ENCODE results near the gene OGFOD1.
"Not testable (repeated sequence)": the region's sequence is repeated elsewhere in the genome, so short reads cannot be mapped to it uniquely, and the experiment has no call there.

Gene OGFOD1

DNA sequence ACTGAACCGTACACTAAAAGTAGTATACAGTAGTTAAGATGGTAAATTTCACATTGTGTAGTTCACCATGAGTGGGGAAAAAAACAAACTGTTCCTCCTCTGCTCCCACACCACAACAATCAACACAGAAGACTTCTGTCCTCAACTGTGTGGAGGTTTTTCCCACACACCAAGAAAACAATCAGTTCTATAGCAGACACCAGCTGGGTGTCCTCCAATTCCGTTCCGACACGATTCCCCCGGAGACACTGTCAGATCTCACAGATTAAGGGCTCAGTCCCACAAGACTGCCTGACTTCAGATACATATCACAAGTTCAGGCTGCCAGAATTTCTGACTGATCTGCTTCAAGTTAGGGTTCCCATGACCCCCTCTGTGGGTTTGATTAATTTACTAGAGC, 36.7 kb downstream of the OGFOD1 start:
- no peaks in the 10 kb centered on the region for H3K27me3 ChIP-seq (ENCODE audit: insufficient read depth, low read length)
- H3K36me3 ChIP-seq (ENCODE audit: insufficient read depth, low read depth, low read length) = no peaks in the 10 kb centered on the region
- no peak overlapping the region for H3K9ac ChIP-seq (ENCODE audit: low read depth, low read length)
- no peaks in the 10 kb centered on the region for H3K9me3 ChIP-seq (ENCODE audit: insufficient read depth, low read depth, low read length)
- H3K27ac ChIP-seq (ENCODE audit: low read length) = no peak overlapping the region
- H3K4me1 ChIP-seq (ENCODE audit: insufficient read depth, low read length) = no peaks in the 10 kb centered on the region
- no peak overlapping the region for H3K4me3 ChIP-seq (ENCODE audit: low read length)

GRCh38 chr16:56488868-56489267, 37.5 kb downstream of the OGFOD1 start:
- H3K27me3 ChIP-seq (ENCODE audit: insufficient read depth, low read length); H3K27ac ChIP-seq (ENCODE audit: low read length); H3K4me1 ChIP-seq (ENCODE audit: insufficient read depth, low read length); H3K9ac ChIP-seq (ENCODE audit: low read depth, low read length); H3K9me3 ChIP-seq (ENCODE audit: insufficient read depth, low read depth, low read length); H3K4me3 ChIP-seq (ENCODE audit: low read length); H3K36me3 ChIP-seq (ENCODE audit: insufficient read depth, low read depth, low read length): not testable (repeated sequence)

DNA sequence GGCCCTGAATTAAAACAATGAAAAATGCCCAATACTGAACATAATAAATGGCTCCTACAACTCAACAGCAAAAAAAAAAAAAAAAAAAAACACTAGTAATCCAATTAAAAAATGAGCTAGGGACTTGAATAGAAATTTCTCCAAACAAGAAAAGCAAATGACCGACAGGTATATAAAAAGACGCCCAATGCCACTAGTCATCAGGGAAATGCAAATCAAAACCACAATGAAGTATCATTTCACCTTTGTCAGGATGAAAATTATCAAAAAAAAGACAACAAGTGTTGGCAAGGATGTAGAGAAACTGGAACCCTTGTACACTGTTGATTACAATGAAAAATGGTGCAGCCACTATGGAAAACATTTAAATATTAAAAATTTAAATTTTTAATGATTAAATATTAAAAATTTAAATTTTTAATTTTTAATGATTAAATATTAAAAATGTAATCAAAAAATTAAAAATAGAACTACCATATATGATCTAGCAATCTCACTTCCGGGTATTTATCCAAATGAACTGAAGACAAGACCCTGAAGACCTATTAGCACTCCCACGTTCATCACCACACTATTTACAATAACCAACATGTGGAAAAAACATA, 40.4 kb downstream of the OGFOD1 start:
- no peak overlapping the region for H3K4me3 ChIP-seq (ENCODE audit: low read length)
- no peak overlapping the region for H3K9ac ChIP-seq (ENCODE audit: low read depth, low read length)
- H3K27ac ChIP-seq (ENCODE audit: low read length) = no peak overlapping the region
- H3K27me3 ChIP-seq (ENCODE audit: insufficient read depth, low read length) = no peaks in the 10 kb centered on the region
- no peaks in the 10 kb centered on the region for H3K4me1 ChIP-seq (ENCODE audit: insufficient read depth, low read length)
- no peaks in the 10 kb centered on the region for H3K9me3 ChIP-seq (ENCODE audit: insufficient read depth, low read depth, low read length)
- no peaks in the 10 kb centered on the region for H3K36me3 ChIP-seq (ENCODE audit: insufficient read depth, low read depth, low read length)

GRCh38 chr16:56493126-56493525, 41.8 kb downstream of the OGFOD1 start:
- Histone ChIP-seq H3K27ac (ENCODE audit: low read length) (no peak overlapping the region), H3K36me3 (ENCODE audit: insufficient read depth, low read depth, low read length) (no peaks in the 10 kb centered on the region), H3K9me3 (ENCODE audit: insufficient read depth, low read depth, low read length) (no peaks in the 10 kb centered on the region), H3K4me1 (ENCODE audit: insufficient read depth, low read length) (no peaks in the 10 kb centered on the region), H3K9ac (ENCODE audit: low read depth, low read length) (no peak overlapping the region), H3K4me3 (ENCODE audit: low read length) (no peak overlapping the region), H3K27me3 (ENCODE audit: insufficient read depth, low read length) (no peaks in the 10 kb centered on the region)

DNA sequence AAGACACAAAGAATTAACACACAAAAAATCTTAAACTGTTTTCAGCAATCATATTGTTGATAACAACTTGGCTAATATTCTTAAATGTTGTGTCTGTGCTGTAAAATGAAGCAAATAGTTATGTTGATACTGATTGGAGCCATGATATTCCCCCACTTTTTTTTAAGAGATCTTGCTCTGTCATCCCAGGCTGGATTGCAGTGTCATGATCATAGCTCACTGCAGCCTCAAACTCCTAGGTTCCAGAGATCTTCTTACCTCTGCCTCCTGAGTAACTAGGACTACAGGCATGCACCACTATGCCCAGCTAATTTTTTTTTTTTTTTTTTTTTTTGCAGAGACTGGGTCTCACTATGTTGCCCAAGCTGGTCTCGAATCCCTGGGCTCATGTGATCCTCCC, 42.5 kb downstream of the OGFOD1 start:
- Histone ChIP-seq H3K4me3 (ENCODE audit: low read length) (no peak overlapping the region), H3K27me3 (ENCODE audit: insufficient read depth, low read length) (no peaks in the 10 kb centered on the region), H3K36me3 (ENCODE audit: insufficient read depth, low read depth, low read length) (no peaks in the 10 kb centered on the region), H3K9me3 (ENCODE audit: insufficient read depth, low read depth, low read length) (no peaks in the 10 kb centered on the region), H3K27ac (ENCODE audit: low read length) (no peak overlapping the region), H3K9ac (ENCODE audit: low read depth, low read length) (no peak overlapping the region), H3K4me1 (ENCODE audit: insufficient read depth, low read length) (no peaks in the 10 kb centered on the region)

- Histone ChIP-seq H3K36me3 (ENCODE audit: insufficient read depth, low read depth, low read length) (0 out of 2 replicates have a peak, but pooled peaks cover 12% of the 10 kb centered on the region), H3K27me3 (ENCODE audit: insufficient read depth, low read length) (no peaks in the 10 kb centered on the region), H3K27ac (ENCODE audit: low read length) (no peak overlapping the region), H3K9ac (ENCODE audit: low read depth, low read length) (no peak overlapping the region; the same call in 1 of the 2 replicates), H3K9me3 (ENCODE audit: insufficient read depth, low read depth, low read length) (no peaks in the 10 kb centered on the region), H3K4me3 (ENCODE audit: low read length) (no peak overlapping the region), H3K4me1 (ENCODE audit: insufficient read depth, low read length) (no peaks in the 10 kb centered on the region)
Measured at GRCh38 chr16:56505181-56505580, 53.8 kb downstream of the OGFOD1 start.

GRCh38 chr16:56506941-56507340, 55.6 kb downstream of the OGFOD1 start:
- Histone ChIP-seq H3K9me3 (ENCODE audit: insufficient read depth, low read depth, low read length) (no peaks in the 10 kb centered on the region), H3K36me3 (ENCODE audit: insufficient read depth, low read depth, low read length) (0 out of 2 replicates have a peak, but pooled peaks cover 6% of the 10 kb centered on the region), H3K4me1 (ENCODE audit: insufficient read depth, low read length) (no peaks in the 10 kb centered on the region), H3K27ac (ENCODE audit: low read length) (no peak overlapping the region), H3K9ac (ENCODE audit: low read depth, low read length) (no peak overlapping the region), H3K27me3 (ENCODE audit: insufficient read depth, low read length) (no peaks in the 10 kb centered on the region), H3K4me3 (ENCODE audit: low read length) (no peak overlapping the region)

DNA sequence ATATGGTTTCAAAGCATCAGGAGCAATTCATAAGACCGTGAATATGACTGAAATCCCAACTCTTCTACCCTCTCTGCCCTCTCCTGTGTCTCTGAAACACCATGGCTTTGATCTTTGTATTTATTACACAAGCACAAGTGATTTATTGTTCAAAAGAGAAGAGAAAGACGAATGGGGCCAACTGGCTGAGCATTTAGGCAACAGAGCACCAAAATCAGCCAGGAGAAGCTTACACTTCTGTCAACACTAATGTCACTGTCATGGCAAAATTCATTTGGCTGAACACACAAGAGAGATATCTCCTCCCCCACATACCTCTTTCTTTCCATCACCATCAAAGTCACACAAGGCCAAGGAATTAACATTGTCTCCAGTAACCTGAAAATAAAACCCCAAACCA, 59.2 kb downstream of the OGFOD1 start:
- Histone ChIP-seq H3K4me3 (ENCODE audit: low read length) (no peak overlapping the region), H3K4me1 (ENCODE audit: insufficient read depth, low read length) (no peaks in the 10 kb centered on the region), H3K36me3 (ENCODE audit: insufficient read depth, low read depth, low read length) (0 out of 2 replicates have a peak, but pooled peaks cover 2% of the 10 kb centered on the region), H3K9ac (ENCODE audit: low read depth, low read length) (no peak overlapping the region), H3K9me3 (ENCODE audit: insufficient read depth, low read depth, low read length) (no peaks in the 10 kb centered on the region), H3K27ac (ENCODE audit: low read length) (no peak overlapping the region), H3K27me3 (ENCODE audit: insufficient read depth, low read length) (no peaks in the 10 kb centered on the region)

DNA sequence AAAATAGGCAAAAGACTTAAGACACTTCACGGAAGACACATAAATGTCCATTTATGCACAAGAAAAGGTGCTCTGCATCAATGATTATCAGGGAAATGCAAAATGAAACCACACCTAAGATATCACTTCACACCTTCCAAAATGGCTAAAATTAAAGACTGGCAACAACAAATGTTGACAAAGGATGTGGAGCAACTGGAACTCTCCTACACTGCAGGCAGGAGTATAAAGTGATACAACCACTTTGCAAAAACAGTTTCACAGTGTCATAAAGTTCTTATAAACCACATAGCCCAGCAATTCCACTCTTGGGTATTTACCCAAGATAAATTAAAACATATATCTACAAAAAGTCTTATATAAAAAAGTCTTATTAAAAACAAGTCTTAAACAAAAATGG, 60.7 kb downstream of the OGFOD1 start:
- no peak overlapping the region for H3K9ac ChIP-seq (ENCODE audit: low read depth, low read length)
- H3K4me1 ChIP-seq (ENCODE audit: insufficient read depth, low read length) = no peaks in the 10 kb centered on the region
- H3K27me3 ChIP-seq (ENCODE audit: insufficient read depth, low read length) = no peaks in the 10 kb centered on the region
- H3K36me3 ChIP-seq (ENCODE audit: insufficient read depth, low read depth, low read length) = no peaks in the 10 kb centered on the region
- no peak overlapping the region for H3K27ac ChIP-seq (ENCODE audit: low read length)
- H3K4me3 ChIP-seq (ENCODE audit: low read length) = no peak overlapping the region
- H3K9me3 ChIP-seq (ENCODE audit: insufficient read depth, low read depth, low read length) = no peaks in the 10 kb centered on the region

- Histone ChIP-seq H3K9ac (ENCODE audit: low read depth, low read length) (no peak overlapping the region), H3K27ac (ENCODE audit: low read length) (no peak overlapping the region), H3K27me3 (ENCODE audit: insufficient read depth, low read length) (no peaks in the 10 kb centered on the region), H3K4me3 (ENCODE audit: low read length) (no peak overlapping the region), H3K9me3 (ENCODE audit: insufficient read depth, low read depth, low read length) (no peaks in the 10 kb centered on the region), H3K4me1 (ENCODE audit: insufficient read depth, low read length) (no peaks in the 10 kb centered on the region), H3K36me3 (ENCODE audit: insufficient read depth, low read depth, low read length) (no peaks in the 10 kb centered on the region)
Measured at GRCh38 chr16:56513091-56513490, 61.7 kb downstream of the OGFOD1 start.

- no peaks in the 10 kb centered on the region for H3K36me3 ChIP-seq (ENCODE audit: insufficient read depth, low read depth, low read length)
- H3K27me3 ChIP-seq (ENCODE audit: insufficient read depth, low read length) = no peaks in the 10 kb centered on the region
- H3K9ac ChIP-seq (ENCODE audit: low read depth, low read length) = no peak overlapping the region
- H3K4me3 ChIP-seq (ENCODE audit: low read length) = no peak overlapping the region
- H3K27ac ChIP-seq (ENCODE audit: low read length) = no peak overlapping the region
- H3K9me3 ChIP-seq (ENCODE audit: insufficient read depth, low read depth, low read length) = no peaks in the 10 kb centered on the region
- no peaks in the 10 kb centered on the region for H3K4me1 ChIP-seq (ENCODE audit: insufficient read depth, low read length)
Measured at GRCh38 chr16:56513972-56514371, 62.6 kb downstream of the OGFOD1 start.

- Histone ChIP-seq H3K4me1 (ENCODE audit: insufficient read depth, low read length) (no peaks in the 10 kb centered on the region), H3K9ac (ENCODE audit: low read depth, low read length) (no peak overlapping the region), H3K27me3 (ENCODE audit: insufficient read depth, low read length) (no peaks in the 10 kb centered on the region), H3K27ac (ENCODE audit: low read length) (no peak overlapping the region), H3K4me3 (ENCODE audit: low read length) (no peak overlapping the region), H3K36me3 (ENCODE audit: insufficient read depth, low read depth, low read length) (no peaks in the 10 kb centered on the region), H3K9me3 (ENCODE audit: insufficient read depth, low read depth, low read length) (no peaks in the 10 kb centered on the region)
Measured at GRCh38 chr16:56514845-56515244, 63.5 kb downstream of the OGFOD1 start.

Data from iPS-20b (cell line).